DMS 273 (cell line): ENCODE data around the gene KIF17.
A peak's percentile ranks its signal among the peaks of the same experiment; 100 is the strongest.

Experiments
- DNase-seq: peaks from one replicate; lab custom pipeline; 2025; ENCODE audit not compliant: unreplicated experiment; lab: John Stamatoyannopoulos, UW

The KIF17 gene

GRCh38 chr1:20717452-20718342, at the start of gene KIF17:
Gene KIF17, minus strand, starts transcription at chr1:20718007. Its CDS starts 301 bp downstream, at chr1:20717706.
- DNase-seq: peak; percentile 87

DNA sequence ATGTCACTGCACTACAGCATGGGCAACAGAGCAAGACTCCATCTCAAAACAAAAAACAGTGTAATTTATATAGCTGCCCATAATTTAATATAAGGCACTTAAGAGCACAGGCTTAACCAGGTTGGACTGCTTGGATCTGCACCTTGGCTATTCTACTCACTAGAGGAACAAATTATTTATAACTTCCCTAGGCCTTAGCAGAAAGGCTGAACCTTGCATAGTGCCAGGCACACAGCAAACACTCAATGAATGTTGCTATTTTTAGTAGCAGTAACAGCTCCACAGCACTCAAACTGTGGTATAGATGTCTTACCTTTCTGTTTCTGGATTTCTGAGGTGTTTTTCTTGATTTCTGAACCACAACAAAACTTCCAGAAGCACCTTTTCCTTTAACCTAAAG, 49.5 kb upstream of the KIF17 start:
- no peak for DNase-seq

DNA sequence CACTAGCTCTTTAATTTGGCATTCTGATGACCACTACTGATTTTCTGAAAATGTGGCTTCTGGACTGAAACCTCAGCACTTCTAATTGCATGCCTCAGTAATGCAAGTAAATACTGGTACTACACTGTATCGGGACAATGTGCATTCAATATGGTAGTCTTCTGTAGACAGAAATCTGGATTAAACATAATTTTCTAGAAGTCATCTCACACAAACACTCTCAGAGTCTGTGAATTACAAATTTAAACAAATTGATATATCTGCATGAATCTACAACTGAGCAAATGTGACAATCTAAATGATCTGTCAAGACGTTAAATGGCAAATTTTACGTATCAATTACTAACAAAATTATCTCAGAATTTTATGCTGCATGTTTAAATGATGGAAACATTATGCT, 45.6 kb upstream of the KIF17 start:
- DNase-seq: no peak

DNA sequence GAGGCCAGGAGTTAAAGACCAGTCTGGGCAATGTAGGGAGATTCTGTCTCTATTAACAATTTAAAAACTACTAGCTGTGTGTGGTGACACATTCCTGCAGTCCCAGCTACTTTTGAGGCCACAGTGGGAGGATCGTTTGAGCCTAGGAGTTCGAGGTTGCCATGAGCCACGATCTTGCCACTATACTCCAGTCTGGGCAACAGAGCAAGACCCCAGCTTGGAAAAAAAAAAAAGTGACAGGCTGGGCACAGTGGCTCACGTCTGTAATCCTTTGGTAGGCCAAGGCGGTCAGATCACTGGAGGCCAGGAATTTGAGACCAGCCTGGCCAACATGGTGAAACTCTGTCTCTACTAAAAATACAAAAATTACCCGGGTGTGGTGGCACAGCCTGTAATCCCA, 42.5 kb upstream of the KIF17 start:
- DNase-seq: no peak

DNA sequence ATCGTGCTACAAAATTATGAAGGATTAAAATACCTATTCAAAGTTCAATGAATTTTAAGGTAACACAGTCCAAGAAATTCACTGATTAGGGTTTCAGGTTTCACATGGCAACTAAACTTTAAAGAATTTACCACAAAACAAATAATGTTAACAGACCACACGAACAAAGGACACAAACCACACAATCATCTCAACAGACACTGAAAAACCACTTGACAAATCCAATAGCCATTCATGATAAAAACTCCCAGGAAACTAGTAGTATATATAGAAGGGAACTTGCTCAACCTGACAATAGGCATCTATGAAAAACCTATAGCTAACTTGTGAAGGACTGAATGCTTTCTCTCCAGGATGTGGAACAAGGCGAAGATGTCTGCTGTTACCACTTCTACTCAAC, 35.8 kb upstream of the KIF17 start:
- no peak for DNase-seq

GRCh38 chr1:20751462-20751990, 33.7 kb upstream of the KIF17 start:
- no peak for DNase-seq

- no peak for DNase-seq
Measured at GRCh38 chr1:20742671-20743070, 24.9 kb upstream of the KIF17 start.

GRCh38 chr1:20740781-20741180, 23.0 kb upstream of the KIF17 start:
- DNase-seq: peak; percentile 54

DNA sequence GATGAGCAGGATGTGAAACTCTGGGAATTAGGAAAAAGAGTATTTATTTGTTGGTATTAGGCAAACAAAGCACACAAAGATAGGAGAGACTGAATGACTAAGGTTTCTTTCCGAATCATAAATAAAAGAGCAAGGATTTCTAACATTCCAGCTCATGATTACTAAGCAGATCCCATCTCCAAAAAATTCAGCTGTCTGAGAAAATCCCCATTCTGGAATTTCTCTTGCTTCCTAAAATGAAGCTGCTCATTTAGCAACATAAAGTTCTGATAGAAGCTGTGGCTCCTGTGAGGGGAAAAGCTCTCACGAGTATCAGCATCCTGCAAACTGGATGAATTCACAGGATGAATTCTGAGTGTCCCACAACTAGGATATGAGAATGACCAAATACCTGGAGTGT, 21.4 kb upstream of the KIF17 start:
- no peak for DNase-seq

GRCh38 chr1:20735581-20736111, 17.8 kb upstream of the KIF17 start:
- no peak for DNase-seq

DNA sequence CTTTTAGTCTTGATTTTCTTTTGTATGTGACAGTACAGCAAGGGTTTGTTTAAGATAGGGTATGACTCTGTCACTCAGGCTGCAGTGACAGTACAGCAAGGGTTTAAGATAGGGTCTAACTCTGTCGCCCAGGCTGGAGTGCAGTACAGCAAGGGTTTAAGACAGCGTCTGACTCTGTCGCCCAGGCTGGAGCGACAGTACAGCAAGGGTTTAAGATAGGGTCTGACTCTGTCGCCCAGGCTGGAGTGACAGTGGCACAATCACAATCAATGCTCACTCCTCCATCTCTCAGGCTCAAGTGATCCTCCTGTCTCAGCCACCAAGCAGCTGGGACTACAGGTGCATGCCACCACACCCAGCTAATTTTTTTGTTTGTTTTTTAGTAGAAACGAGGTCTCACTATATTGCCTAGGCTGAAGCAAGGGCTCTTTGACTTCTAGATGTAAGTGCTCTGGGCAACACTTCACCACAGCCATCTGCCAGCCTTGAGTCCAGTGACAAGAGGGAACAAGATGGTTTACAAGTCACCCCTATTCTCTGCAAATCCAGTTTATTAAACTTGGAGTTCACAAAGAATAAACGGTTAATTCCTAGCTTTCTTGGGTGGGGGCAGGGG, 15.7 kb upstream of the KIF17 start:
- peak; percentile 35 for DNase-seq

DNA sequence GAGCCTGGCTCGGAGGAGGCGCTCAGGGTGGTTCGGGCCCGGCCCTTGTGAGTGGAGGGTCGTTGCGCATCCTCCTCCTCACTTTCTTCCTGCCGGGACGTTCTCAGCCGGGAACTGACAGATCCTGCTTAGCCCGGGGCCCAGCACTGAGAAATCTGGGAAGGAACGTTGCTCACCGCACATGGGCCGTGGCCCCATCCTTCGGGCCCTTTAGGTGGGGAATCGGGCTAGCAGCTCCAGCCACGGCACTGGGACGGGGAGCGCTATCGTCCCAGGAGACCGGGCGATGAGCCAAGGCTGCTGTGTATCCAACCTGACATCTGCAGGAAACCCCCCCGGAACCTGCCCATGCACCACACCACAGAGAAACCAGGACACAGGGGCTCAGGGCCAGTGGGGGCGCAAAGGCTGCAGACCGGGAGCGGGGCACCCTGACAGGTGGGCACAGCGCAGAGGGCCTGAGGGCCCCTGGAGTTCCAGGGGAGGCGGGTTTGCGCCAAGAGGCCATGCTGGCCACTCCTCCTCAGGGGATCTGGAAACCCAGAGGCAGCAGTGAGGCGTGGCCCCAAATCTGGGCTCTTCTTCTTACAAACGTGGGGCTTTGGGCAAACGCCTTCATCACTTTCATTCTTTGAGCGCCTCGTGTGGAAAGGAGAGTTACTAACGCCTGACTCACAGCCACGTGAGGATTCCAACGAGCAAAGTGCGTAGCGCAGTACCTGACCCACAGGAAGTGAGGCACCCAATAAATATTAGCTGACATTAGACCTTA, 15.0 kb upstream of the KIF17 start, which contains the start of gene SH2D5:
TSS of gene SH2D5 (minus strand) at position 116 of the 772 bp plus-strand sequence. CDS start 4,659 bp downstream, outside the sequence.
- DNase-seq: peak; percentile 91

DNA sequence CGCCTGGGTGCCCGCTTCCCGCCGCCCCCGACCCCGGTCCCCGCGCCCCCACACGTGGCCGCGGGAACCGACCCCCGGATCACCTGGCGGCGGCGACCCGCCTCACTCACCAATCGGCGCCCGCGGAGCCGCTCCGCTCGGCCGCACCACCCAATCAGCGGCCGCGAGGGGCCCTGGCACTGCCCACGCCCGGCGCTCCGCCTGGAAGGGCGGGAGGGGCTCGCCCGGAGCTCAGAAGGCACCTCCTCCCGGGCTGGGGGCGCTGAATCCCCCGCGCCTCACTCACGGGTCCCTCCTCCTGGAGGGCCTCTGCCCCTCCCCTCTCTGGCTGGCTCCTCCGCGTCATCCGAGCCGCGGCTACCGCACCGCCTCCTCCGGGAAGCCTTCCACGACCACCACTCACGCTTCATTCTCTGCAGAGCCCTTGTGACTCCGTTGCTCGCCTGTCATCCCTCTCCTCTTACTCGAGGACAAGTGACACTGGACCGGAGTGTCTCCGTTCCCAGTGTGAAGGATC, 14.3 kb upstream of the KIF17 start:
- DNase-seq: peak; percentile 92

GRCh38 chr1:20731057-20731991, 13.5 kb upstream of the KIF17 start:
- peak; percentile 45 for DNase-seq

DNA sequence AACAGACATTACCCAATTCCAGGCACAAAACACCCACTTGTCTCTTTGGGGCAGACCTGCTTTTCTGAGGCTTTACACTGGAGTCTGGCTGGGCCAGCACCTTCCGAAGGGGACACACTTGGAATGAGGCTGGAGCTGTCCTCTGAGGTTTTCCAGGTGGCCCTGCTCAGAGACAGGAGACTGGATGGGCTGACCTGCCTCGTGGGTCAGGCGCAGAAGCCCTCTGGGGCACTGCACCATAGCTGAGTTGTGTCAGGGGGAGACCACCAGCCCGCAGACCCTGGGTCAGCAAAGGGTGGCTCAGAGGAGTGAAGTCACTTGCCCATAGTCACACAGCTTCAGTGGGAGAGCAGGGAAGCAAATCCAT, 12.9 kb upstream of the KIF17 start:
- DNase-seq: no peak

DNA sequence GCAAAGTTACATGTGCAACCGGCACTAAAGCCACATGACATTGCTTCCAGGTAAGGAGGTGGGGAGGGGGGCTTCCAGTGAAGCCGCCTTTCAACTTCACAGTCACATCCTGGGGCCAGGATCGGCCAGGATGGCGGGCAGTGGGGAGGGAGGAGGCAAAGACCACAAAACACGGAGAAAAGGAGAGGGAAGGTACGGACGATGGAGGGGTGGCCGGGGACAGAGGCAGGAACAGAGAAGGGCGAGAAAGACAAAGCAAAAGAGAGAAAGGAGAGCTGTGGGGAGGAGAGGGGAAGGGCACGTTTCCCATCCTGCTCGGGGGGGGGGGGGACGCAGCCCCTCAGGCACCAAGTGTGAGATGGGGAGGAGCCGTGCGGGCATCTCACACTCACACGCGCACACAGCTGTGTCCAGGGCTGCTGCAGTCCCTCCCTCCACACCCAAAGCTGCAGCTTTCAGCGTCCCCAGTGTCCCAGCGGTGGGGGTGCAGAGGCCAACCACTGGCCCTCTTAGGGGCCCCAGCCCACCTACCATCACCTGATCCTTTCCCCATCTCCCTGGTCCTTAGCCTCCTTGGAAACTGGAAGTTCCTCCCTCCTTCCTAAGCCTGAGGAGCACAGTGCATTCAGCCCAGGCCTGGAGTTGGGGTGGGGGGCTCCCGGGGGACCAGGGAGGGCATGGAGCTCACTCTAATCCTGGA, 12.3 kb upstream of the KIF17 start:
- no peak for DNase-seq

DNA sequence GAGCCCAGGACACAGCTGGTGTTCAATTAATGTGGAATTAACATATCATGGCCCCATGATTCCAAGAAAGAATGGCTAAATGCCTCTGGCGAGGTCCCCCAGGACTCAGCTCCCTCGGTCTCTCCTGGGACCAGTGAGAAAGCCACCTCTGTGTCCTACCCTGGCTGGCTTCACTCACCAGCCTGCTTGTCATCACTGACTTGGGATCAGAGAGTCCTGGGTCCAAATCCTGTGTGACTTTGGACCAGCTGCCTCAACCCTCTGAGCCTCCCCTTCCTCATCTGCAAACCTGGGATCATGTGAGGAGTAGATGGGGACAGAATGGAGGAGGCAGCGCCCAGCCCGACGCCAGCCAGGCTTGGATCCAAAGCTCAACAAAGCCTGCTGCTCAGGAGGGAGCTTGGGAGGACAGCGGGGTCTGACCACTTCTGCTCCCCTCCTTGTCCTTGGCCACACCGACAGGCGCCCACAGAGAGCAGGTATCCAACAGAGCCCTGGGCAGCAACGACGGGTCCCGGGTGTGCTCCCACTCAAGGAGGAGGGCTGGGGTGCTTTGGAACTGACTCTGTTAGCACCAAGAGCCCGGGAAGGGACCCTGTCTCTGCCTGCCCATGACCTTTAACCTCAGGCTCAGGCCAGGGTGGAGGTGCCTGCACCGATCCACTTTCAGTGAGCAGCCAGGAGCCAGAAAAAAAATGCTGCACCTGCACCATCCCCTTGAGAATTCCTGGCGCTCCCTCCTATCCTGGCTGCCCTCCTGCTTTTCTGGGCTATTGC, 11.5 kb upstream of the KIF17 start:
- DNase-seq: no peak

- no peak for DNase-seq
Measured at GRCh38 chr1:20728371-20729154, 10.8 kb upstream of the KIF17 start.
